Prostate gland (tissue), 2 donors: ENCODE results near the gene TRMT112.

Source experiments
- CTCF ChIP-seq, 4 experiments: fragments of 200-600 bp in 2 of 4; fragments of 450-650 bp in 2 of 4; sonication (generic) in 2 of 4; IDR thresholded peaks; 1 replicate in 3 of 4; 2 replicates in 1 of 4; pipeline ENCODE4 v1.5.1; 2016 to 2019; ENCODE audit warnings: antibody characterized with exemption in 4 of 4, mild to moderate bottlenecking in 2 of 4, moderate library complexity in 2 of 4
- POLR2A ChIP-seq: fragments of 450-650 bp; IDR thresholded peaks from one replicate; pipeline ENCODE4 v1.6.1; 2016; ENCODE audit warnings: antibody characterized with exemption, mild to moderate bottlenecking
- POLR2AphosphoS5 ChIP-seq: sonication (generic); formaldehyde crosslinking; IDR thresholded peaks from one replicate; pipeline ENCODE4 v1.6.1; 2017; ENCODE audit warnings: antibody characterized with exemption

GRCh38 chr11:64343767-64344559, 26.6 kb upstream of the TRMT112 start:
- TF ChIP-seq CTCF (IDR thresholded peaks at IDR 0.05) = peak in 2 of 4 experiments; percentile 19 to 21
- TF ChIP-seq POLR2A = no peak
- TF ChIP-seq POLR2AphosphoS5 = no peak
